ENCODE measurements around the gene PARD6G. TPM values are rescaled to one million over a fixed set of nuclear protein-coding genes. Genes with fewer than 3 reads are reported as not detected.

The PARD6G gene
- polyA plus RNA-seq, 4 donors: 0.45 to 4.9 (median 2.8) TPM

GRCh38 chr18:80119111-80119510 lies 128.2 kb downstream of the PARD6G start:
- Histone ChIP-seq H3K27ac (ENCODE audit: low read depth in 1 of 3, low read length in 2 of 3) (no peak overlapping the region), H3K9me3 (ENCODE audit: control insufficient read depth in 2 of 2, insufficient read depth in 1 of 2, low read depth in 1 of 2, low read length in 1 of 2) (no peaks in the 10 kb centered on the region), H3K36me3 (ENCODE audit: control insufficient read depth in 3 of 3, insufficient read depth in 2 of 3, low read depth in 1 of 3, low read length in 3 of 3) (peaks cover 0 to 16% (median 3%) of the 10 kb centered on the region in 3 donors), H3K4me3 (ENCODE audit: low read depth in 1 of 3, low read length in 3 of 3) (no peak overlapping the region), H3K27me3 (ENCODE audit: control insufficient read depth in 3 of 3, insufficient read depth in 3 of 3, low read length in 3 of 3) (no peaks in the 10 kb centered on the region), H3K4me1 (ENCODE audit: control insufficient read depth in 3 of 3, insufficient read depth in 2 of 3, low read depth in 1 of 3, low read length in 2 of 3) (no peaks in the 10 kb centered on the region)
- FAIRE-seq: no peak
- DNase-seq: no peak
- WGBS, 3 donors: 90 to 97% (median 95%) methylated on average over 6 of the region's 6 CpGs

DNA sequence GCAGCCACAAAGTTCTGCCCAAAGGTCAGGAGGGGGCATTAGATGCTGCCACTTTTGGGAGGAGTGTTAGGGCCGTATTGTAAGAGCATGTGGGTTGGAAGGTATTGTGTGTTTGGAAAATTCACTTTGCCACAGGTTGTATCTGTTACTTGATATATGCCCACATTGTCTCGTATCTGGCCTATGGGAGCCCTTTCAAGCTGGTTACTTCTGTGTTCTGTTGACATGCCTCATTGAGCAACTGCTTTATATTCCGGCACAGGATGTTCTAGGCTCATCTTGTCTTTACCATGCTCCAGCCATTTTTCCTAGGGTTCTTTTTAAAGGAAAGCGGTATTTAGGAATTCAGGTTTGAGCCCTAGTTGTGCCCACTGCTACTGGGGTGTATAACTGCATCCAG lies 132.3 kb downstream of the PARD6G start:
- H3K36me3 ChIP-seq (ENCODE audit: control insufficient read depth in 3 of 3, insufficient read depth in 2 of 3, low read depth in 1 of 3, low read length in 3 of 3): peaks cover 0 to 16% (median 3%) of the 10 kb centered on the region in 3 donors
- H3K4me1 ChIP-seq (ENCODE audit: control insufficient read depth in 3 of 3, insufficient read depth in 2 of 3, low read depth in 1 of 3, low read length in 2 of 3): peaks cover 3 to 6% (median 6%) of the 10 kb centered on the region in 3 donors
- H3K9me3 ChIP-seq (ENCODE audit: control insufficient read depth in 2 of 2, insufficient read depth in 1 of 2, low read depth in 1 of 2, low read length in 1 of 2): no peaks in the 10 kb centered on the region
- H3K27ac ChIP-seq (ENCODE audit: low read depth in 1 of 3, low read length in 2 of 3): no peak overlapping the region
- DNase-seq (no peak), FAIRE-seq (no peak)
- no peaks in the 10 kb centered on the region for H3K27me3 ChIP-seq (ENCODE audit: control insufficient read depth in 3 of 3, insufficient read depth in 3 of 3, low read length in 3 of 3)
- no peak overlapping the region for H3K4me3 ChIP-seq (ENCODE audit: low read depth in 1 of 3, low read length in 3 of 3)
- 93 to 98% (median 95%) methylated on average over 4 of the region's 4 CpGs for WGBS, 3 donors

DNA sequence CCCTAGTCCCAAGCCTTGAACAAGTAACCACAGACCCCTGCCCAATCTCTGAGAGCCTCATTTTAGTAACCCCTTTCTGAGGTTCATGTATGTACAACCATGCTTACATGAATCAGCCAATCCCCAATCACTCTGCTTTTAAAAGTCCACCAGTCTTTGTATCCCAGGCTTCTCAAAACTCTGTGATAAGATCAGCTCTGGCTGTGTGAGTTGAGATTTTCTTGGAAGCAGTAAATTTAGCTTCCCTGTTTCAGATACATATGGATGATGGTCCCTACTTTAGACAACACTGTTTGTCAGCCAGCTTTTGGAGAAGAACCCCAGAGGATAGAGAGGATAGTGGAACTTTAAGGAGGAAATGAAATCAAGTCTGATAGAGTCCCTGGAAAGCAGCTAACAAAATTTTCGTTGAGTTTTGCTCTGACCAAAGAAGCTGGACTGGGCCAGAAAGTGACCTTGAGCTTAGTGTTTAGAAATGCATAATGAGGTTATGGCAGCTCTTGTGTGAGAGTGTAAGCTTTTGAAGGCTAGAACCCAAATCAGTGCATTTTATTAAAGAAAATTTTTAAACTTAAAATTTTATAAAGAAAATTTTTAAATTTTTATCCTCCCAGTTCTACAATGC lies 134.6 kb downstream of the PARD6G start:
- Histone ChIP-seq H3K4me3 (ENCODE audit: low read depth in 1 of 3, low read length in 3 of 3) (no peak overlapping the region), H3K4me1 (ENCODE audit: control insufficient read depth in 3 of 3, insufficient read depth in 2 of 3, low read depth in 1 of 3, low read length in 2 of 3) (peaks cover 3 to 6% (median 6%) of the 10 kb centered on the region in 3 donors), H3K27ac (ENCODE audit: low read depth in 1 of 3, low read length in 2 of 3) (no peak overlapping the region), H3K36me3 (ENCODE audit: control insufficient read depth in 3 of 3, insufficient read depth in 2 of 3, low read depth in 1 of 3, low read length in 3 of 3) (peaks cover 0 to 5% (median 0%) of the 10 kb centered on the region in 3 donors), H3K9me3 (ENCODE audit: control insufficient read depth in 2 of 2, insufficient read depth in 1 of 2, low read depth in 1 of 2, low read length in 1 of 2) (peaks cover 0 to 6% of the 10 kb centered on the region in 2 donors), H3K27me3 (ENCODE audit: control insufficient read depth in 3 of 3, insufficient read depth in 3 of 3, low read length in 3 of 3) (no peaks in the 10 kb centered on the region)
- WGBS, 3 donors: 8 to 29% (median 23%) methylated on average over 1 of the region's 1 CpG
- no peak for DNase-seq
- no peak for FAIRE-seq

- DNase-seq (peak; percentile 20 to 63), FAIRE-seq (no peak)
- Histone ChIP-seq H3K27me3 (ENCODE audit: control insufficient read depth in 3 of 3, insufficient read depth in 3 of 3, low read length in 3 of 3) (no peaks in the 10 kb centered on the region), H3K4me1 (ENCODE audit: control insufficient read depth in 3 of 3, insufficient read depth in 2 of 3, low read depth in 1 of 3, low read length in 2 of 3) (peaks cover 3 to 6% (median 6%) of the 10 kb centered on the region in 3 donors), H3K36me3 (ENCODE audit: control insufficient read depth in 3 of 3, insufficient read depth in 2 of 3, low read depth in 1 of 3, low read length in 3 of 3) (peaks cover 0 to 3% (median 0%) of the 10 kb centered on the region in 3 donors), H3K27ac (ENCODE audit: low read depth in 1 of 3, low read length in 2 of 3) (peak overlapping the region; percentile 45 to 92 (median 65)), H3K9me3 (ENCODE audit: control insufficient read depth in 2 of 2, insufficient read depth in 1 of 2, low read depth in 1 of 2, low read length in 1 of 2) (peaks cover 0 to 6% of the 10 kb centered on the region in 2 donors), H3K4me3 (ENCODE audit: low read depth in 1 of 3, low read length in 3 of 3) (peak overlapping the region; percentile 84 to 94 (median 85))
- WGBS, 3 donors: 0 to 1% (median 1%) methylated on average over 31 to 34 of the region's 34 CpGs
Observed at GRCh38 chr18:80109676-80110078, 137.6 kb downstream of the PARD6G start.

DNA sequence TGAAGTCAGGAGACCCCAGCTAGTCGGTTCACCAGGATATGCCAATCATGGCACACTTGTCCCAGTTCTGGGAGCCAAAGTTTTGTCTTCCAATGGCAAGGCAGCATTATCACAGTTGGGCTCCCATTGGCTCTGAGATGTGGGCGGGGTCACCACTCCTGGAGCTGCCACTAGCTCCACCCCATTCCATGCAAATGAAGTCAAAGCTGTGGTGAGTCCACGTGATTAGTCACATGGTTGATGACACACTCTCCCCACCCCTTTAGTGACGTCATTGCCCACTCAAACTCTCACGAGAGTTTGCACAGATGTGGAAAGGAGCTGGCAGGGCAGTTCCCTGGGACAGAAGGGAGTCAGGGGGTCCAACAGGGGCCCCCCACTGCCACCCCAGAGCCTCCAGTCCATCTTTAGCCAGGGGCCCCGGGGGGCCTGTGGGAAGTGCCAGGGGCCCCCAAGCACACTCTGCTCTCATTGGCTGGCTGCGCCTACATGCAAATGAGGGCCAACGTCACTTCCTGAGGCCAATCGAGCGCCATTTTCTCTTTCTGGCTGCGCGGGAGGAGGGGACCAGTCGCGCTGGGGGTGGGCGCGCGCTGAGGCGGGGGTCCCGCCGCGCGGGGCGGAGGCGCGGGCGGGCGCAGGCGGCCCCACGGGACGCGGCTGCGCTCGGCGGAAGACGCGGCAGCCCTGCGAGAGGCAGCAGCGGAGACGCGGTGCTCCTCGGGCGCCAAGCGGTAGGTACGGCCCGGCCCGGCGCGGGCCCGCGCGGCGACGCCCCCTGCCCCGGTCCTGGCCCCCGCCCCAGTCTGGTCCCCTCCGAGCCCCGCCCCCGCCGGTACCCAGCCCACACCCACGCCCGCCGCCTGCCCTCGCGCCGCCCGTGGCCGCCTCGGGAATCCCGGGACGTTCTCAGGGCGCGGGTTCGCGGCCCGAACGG lies 138.3 kb downstream of the PARD6G start, which contains the start of gene ADNP2:
ADNP2 (plus strand) TSS at position 524 of the 937 bp plus-strand sequence. CDS start 8,281 bp downstream, outside the sequence.
- Histone ChIP-seq H3K27me3 (ENCODE audit: control insufficient read depth in 3 of 3, insufficient read depth in 3 of 3, low read length in 3 of 3) (no peaks in the 10 kb centered on the region), H3K4me3 (ENCODE audit: low read depth in 1 of 3, low read length in 3 of 3) (peak within 1 kb of the TSS; percentile 84 to 94 (median 85)), H3K27ac (ENCODE audit: low read depth in 1 of 3, low read length in 2 of 3) (peak within 1 kb of the TSS; percentile 66 to 92 (median 81)), H3K36me3 (ENCODE audit: control insufficient read depth in 3 of 3, insufficient read depth in 2 of 3, low read depth in 1 of 3, low read length in 3 of 3) (peaks cover 0 to 3% (median 0%) of the 10 kb centered on the region in 3 donors), H3K9me3 (ENCODE audit: control insufficient read depth in 2 of 2, insufficient read depth in 1 of 2, low read depth in 1 of 2, low read length in 1 of 2) (peaks cover 0 to 6% of the 10 kb centered on the region in 2 donors), H3K4me1 (ENCODE audit: control insufficient read depth in 3 of 3, insufficient read depth in 2 of 3, low read depth in 1 of 3, low read length in 2 of 3) (peaks cover 3 to 6% (median 6%) of the 10 kb centered on the region in 3 donors)
- peak; percentile 92 to 95 for DNase-seq
- WGBS, 3 donors: 2 to 6% (median 3%) methylated on average over 17 to 76 of the region's 76 CpGs
- FAIRE-seq: no peak

DNA sequence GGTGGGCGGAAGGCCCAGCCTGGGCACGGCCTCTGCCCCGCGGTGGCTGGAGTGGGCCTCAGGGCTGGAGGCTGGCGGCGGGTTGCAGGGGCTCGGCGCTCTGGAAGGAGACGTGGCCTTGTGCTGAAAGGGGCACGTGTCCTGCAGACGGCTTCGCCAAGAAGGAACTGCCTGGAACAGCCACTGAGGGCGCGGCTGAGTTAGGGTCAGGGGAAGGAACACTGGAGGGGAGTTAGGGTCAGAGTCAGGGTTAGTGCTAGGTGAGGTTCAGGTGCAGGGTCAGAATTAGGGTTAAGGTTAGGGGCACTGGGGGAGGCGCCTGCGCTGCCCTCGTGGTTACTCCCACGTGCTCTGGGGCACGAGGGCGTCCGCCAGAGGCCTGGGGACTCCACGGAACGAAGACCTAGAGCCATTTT lies 139.2 kb downstream of the PARD6G start:
- H3K27ac ChIP-seq (ENCODE audit: low read depth in 1 of 3, low read length in 2 of 3): no peak overlapping the region
- H3K36me3 ChIP-seq (ENCODE audit: control insufficient read depth in 3 of 3, insufficient read depth in 2 of 3, low read depth in 1 of 3, low read length in 3 of 3): peaks cover 0 to 3% (median 0%) of the 10 kb centered on the region in 3 donors
- no peak overlapping the region for H3K4me3 ChIP-seq (ENCODE audit: low read depth in 1 of 3, low read length in 3 of 3)
- no peak for FAIRE-seq
- H3K27me3 ChIP-seq (ENCODE audit: control insufficient read depth in 3 of 3, insufficient read depth in 3 of 3, low read length in 3 of 3): no peaks in the 10 kb centered on the region
- no peak for DNase-seq
- H3K9me3 ChIP-seq (ENCODE audit: control insufficient read depth in 2 of 2, insufficient read depth in 1 of 2, low read depth in 1 of 2, low read length in 1 of 2): peaks cover 0 to 6% of the 10 kb centered on the region in 2 donors
- H3K4me1 ChIP-seq (ENCODE audit: control insufficient read depth in 3 of 3, insufficient read depth in 2 of 3, low read depth in 1 of 3, low read length in 2 of 3): peaks cover 3 to 6% (median 6%) of the 10 kb centered on the region in 3 donors
- 91 to 94% (median 92%) methylated on average over 22 to 23 of the region's 23 CpGs for WGBS, 3 donors

GRCh38 chr18:80107426-80107825 lies 139.9 kb downstream of the PARD6G start:
- Histone ChIP-seq H3K4me3 (ENCODE audit: low read depth in 1 of 3, low read length in 3 of 3) (no peak overlapping the region), H3K27ac (ENCODE audit: low read depth in 1 of 3, low read length in 2 of 3) (no peak overlapping the region), H3K27me3 (ENCODE audit: control insufficient read depth in 3 of 3, insufficient read depth in 3 of 3, low read length in 3 of 3) (no peaks in the 10 kb centered on the region), H3K4me1 (ENCODE audit: control insufficient read depth in 3 of 3, insufficient read depth in 2 of 3, low read depth in 1 of 3, low read length in 2 of 3) (peaks cover 3 to 6% (median 6%) of the 10 kb centered on the region in 3 donors), H3K9me3 (ENCODE audit: control insufficient read depth in 2 of 2, insufficient read depth in 1 of 2, low read depth in 1 of 2, low read length in 1 of 2) (peaks cover 0 to 6% of the 10 kb centered on the region in 2 donors), H3K36me3 (ENCODE audit: control insufficient read depth in 3 of 3, insufficient read depth in 2 of 3, low read depth in 1 of 3, low read length in 3 of 3) (peaks cover 0 to 3% (median 0%) of the 10 kb centered on the region in 3 donors)
- WGBS, 3 donors: 66 to 71% (median 69%) methylated on average over 10 of the region's 10 CpGs
- no peak for FAIRE-seq
- DNase-seq: no peak

Data from small intestine (tissue), 7 donors.